OCI-LY7 (cell line): ENCODE measurements around the gene RASAL1.

ENCODE experiments used
- EZH2phosphoT487 ChIP-seq: fragments of 200-600 bp; sonication (generic); IDR thresholded peaks from 2 replicates; pipeline ENCODE4 v1.6.1; 2018; ENCODE audit warnings: low read depth, borderline replicate concordance, mild to moderate bottlenecking, mixed run types, antibody characterized with exemption, low read length, moderate library complexity, mixed read lengths
- TF ChIP-seq, protein P1 (sequence below): fragments of 200-600 bp; sonication (generic); conservative IDR thresholded peaks from 2 replicates; pipeline ENCODE4 v1.5.1; 2014; ENCODE audit warnings: mild to moderate bottlenecking, antibody characterized with exemption, low read length, moderate library complexity, mixed read lengths

DNA sequence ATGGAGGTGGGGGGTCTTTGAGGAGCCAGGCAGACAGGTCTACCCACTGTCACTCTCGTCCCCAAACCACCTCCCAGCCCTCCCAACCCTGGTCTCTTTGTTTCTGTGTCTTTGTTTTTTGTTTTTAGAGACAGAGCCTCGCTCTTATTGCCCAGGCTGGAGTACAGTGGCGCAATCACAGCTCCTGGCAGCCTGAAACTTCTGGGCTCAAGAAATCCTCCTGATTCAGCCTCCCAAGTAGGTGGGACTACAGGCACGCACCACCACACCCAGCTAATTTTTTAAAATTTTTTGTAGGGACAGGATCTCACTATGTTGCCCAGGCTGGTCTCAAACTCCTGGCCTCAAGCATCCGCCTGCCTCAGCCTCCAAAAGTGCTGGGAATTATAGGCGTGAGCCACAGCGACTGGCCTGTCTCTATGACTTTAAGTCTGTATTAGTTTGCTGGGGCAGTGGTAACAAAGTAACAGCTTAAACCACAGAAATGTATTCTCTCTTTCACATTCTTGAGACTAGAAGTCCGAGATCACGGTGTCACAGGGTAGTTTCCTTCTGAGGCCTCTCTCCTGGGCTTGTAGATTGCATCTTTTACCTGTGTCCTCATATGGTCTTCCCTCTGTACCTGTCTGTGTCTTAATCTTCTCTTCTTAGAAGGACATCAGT, 52.9 kb downstream of the RASAL1 start:
- TF ChIP-seq, protein P1, sequence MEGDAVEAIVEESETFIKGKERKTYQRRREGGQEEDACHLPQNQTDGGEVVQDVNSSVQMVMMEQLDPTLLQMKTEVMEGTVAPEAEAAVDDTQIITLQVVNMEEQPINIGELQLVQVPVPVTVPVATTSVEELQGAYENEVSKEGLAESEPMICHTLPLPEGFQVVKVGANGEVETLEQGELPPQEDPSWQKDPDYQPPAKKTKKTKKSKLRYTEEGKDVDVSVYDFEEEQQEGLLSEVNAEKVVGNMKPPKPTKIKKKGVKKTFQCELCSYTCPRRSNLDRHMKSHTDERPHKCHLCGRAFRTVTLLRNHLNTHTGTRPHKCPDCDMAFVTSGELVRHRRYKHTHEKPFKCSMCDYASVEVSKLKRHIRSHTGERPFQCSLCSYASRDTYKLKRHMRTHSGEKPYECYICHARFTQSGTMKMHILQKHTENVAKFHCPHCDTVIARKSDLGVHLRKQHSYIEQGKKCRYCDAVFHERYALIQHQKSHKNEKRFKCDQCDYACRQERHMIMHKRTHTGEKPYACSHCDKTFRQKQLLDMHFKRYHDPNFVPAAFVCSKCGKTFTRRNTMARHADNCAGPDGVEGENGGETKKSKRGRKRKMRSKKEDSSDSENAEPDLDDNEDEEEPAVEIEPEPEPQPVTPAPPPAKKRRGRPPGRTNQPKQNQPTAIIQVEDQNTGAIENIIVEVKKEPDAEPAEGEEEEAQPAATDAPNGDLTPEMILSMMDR = no peak
- TF ChIP-seq EZH2phosphoT487 = no peak
